GM18868 (cell line): ENCODE measurements around the gene WDR20.
A peak's percentile ranks its signal among the peaks of the same experiment; 100 is the strongest.
"Not testable (repeated sequence)": the region's sequence is repeated elsewhere in the genome, so short reads cannot be mapped to it uniquely, and the experiment has no call there.

ENCODE experiments used
- ATAC-seq: cut with Tn5 transposase; IDR thresholded peaks from one replicate; pipeline ENCODE4 v1.9.1; 2021; ENCODE audit warnings: mild to moderate bottlenecking, moderate library complexity; ENCODE audit not compliant: unreplicated experiment

WDR20 gene

GRCh38 chr14:102139286-102140026 lies at the start of gene WDR20:
Gene WDR20 (plus strand): TSS chr14:102139897. CDS start chr14:102139924, 27 bp downstream.
- ATAC-seq: peak; percentile 84

GRCh38 chr14:102090713-102091112 lies 49.0 kb upstream of the WDR20 start:
- ATAC-seq: no peak

- no peak for ATAC-seq
Observed at GRCh38 chr14:102092806-102093205, 46.9 kb upstream of the WDR20 start.

- ATAC-seq: no peak
Observed at GRCh38 chr14:102094101-102094500, 45.6 kb upstream of the WDR20 start.

- ATAC-seq: no peak
Observed at GRCh38 chr14:102095231-102095870, 44.3 kb upstream of the WDR20 start.

GRCh38 chr14:102095871-102096568 lies 43.7 kb upstream of the WDR20 start:
- no peak for ATAC-seq

GRCh38 chr14:102096569-102097188 lies 43.0 kb upstream of the WDR20 start:
- no peak for ATAC-seq

- no peak for ATAC-seq
Observed at GRCh38 chr14:102097441-102098135, 42.1 kb upstream of the WDR20 start.

GRCh38 chr14:102103062-102103695 lies 36.5 kb upstream of the WDR20 start:
- peak; percentile 46 for ATAC-seq

GRCh38 chr14:102105369-102105768 lies 34.3 kb upstream of the WDR20 start:
- no peak for ATAC-seq

GRCh38 chr14:102109332-102109731 lies 30.4 kb upstream of the WDR20 start:
- not testable (repeated sequence) for ATAC-seq

GRCh38 chr14:102111101-102111500 lies 28.6 kb upstream of the WDR20 start:
- ATAC-seq: no peak

GRCh38 chr14:102116361-102117180 lies 23.1 kb upstream of the WDR20 start:
- no peak for ATAC-seq

- ATAC-seq: no peak
Observed at GRCh38 chr14:102117852-102118251, 21.8 kb upstream of the WDR20 start.

GRCh38 chr14:102120888-102121287 lies 18.8 kb upstream of the WDR20 start:
- no peak for ATAC-seq

- no peak for ATAC-seq
Observed at GRCh38 chr14:102121567-102121966, 18.1 kb upstream of the WDR20 start.

- no peak for ATAC-seq
Observed at GRCh38 chr14:102124419-102124818, 15.3 kb upstream of the WDR20 start.

GRCh38 chr14:102125546-102125945 lies 14.2 kb upstream of the WDR20 start:
- no peak for ATAC-seq

- no peak for ATAC-seq
Observed at GRCh38 chr14:102126807-102127455, 12.8 kb upstream of the WDR20 start.
